Liver (tissue), 9 donors: ENCODE data around the gene SKIC2. TPM values are rescaled to one million over a fixed set of nuclear protein-coding genes. Genes with fewer than 3 reads are reported as not detected.

ENCODE experiments used
- DNase-seq: peaks from one replicate; pipeline ENCODE4 v3.0.0-alpha.2; 2017; ENCODE audit warnings: low spot score
- H3K27ac ChIP-seq, 2 donors: one replicate each; pipeline ENCODE4 v1.7.0; 2013; ENCODE audit warnings: inconsistent platforms in 2 of 2, low read length in 2 of 2, control low read depth in 1 of 2, low read depth in 1 of 2, mild to moderate bottlenecking in 1 of 2
- H3K27me3 ChIP-seq, 4 donors: one replicate each; pipeline versions ENCODE4 v1.6.1 to v1.7.0; 2013; ENCODE audit warnings: low read length in 3 of 4, inconsistent platforms in 1 of 4, mild to moderate bottlenecking in 1 of 4, moderate library complexity in 1 of 4; ENCODE audit not compliant: control insufficient read depth in 4 of 4, insufficient read depth in 4 of 4
- H3K36me3 ChIP-seq, 4 donors: one replicate each; pipeline versions ENCODE4 v1.6.1 to v1.7.0; 2013; ENCODE audit warnings: low read length in 3 of 4, mild to moderate bottlenecking in 3 of 4, low read depth in 1 of 4, moderate library complexity in 1 of 4; ENCODE audit not compliant: control insufficient read depth in 4 of 4, insufficient read depth in 3 of 4
- H3K4me1 ChIP-seq, 4 donors: one replicate each; pipeline versions ENCODE4 v1.6.1 to v1.7.0; 2013; ENCODE audit warnings: low read length in 3 of 4, mild to moderate bottlenecking in 3 of 4, moderate library complexity in 1 of 4; ENCODE audit not compliant: control insufficient read depth in 4 of 4, insufficient read depth in 4 of 4
- H3K4me3 ChIP-seq, 3 donors: one replicate each; pipeline versions ENCODE4 v1.6.1 to v1.7.0; 2013; ENCODE audit warnings: low read length in 3 of 3, control low read depth in 1 of 3, low read depth in 1 of 3, mild to moderate bottlenecking in 1 of 3
- H3K9ac ChIP-seq, 2 donors: one replicate each; pipeline ENCODE4 v1.7.0; 2013; ENCODE audit warnings: low read length in 2 of 2, mild to moderate bottlenecking in 2 of 2, moderate library complexity in 2 of 2, control low read depth in 1 of 2, low read depth in 1 of 2
- H3K9me3 ChIP-seq, 4 donors: one replicate each; pipeline versions ENCODE4 v1.6.1 to v1.7.0; 2013; ENCODE audit warnings: low read length in 3 of 4; ENCODE audit not compliant: control insufficient read depth in 4 of 4
- CTCF ChIP-seq: fragments of 150-350 bp; IDR thresholded peaks from 2 replicates; pipeline ENCODE4 v1.5.1; 2017; ENCODE audit warnings: improper control_type of control experiment, low read depth, low read length; ENCODE audit not compliant: missing input control
- EGR1 ChIP-seq, 2 donors: IDR thresholded peaks; 2 replicates each; pipeline ENCODE4 v1.6.1; 2016 to 2018; ENCODE audit warnings: antibody characterized with exemption in 2 of 2, low read depth in 2 of 2
- FOXA1 ChIP-seq: IDR thresholded peaks from 2 replicates; pipeline ENCODE4 v1.6.1; 2016; ENCODE audit warnings: antibody characterized with exemption
- FOXA2 ChIP-seq: IDR thresholded peaks from 2 replicates; pipeline ENCODE4 v1.6.1; 2016; ENCODE audit warnings: antibody characterized with exemption
- GABPA ChIP-seq, 2 donors: IDR thresholded peaks in 1 of 2; conservative IDR thresholded peaks in 1 of 2; 2 replicates each; pipeline ENCODE4 v1.6.1; 2016; ENCODE audit warnings: antibody characterized with exemption in 2 of 2, mild to moderate bottlenecking in 1 of 2, moderate library complexity in 1 of 2
- HNF4A ChIP-seq, 2 donors: conservative IDR thresholded peaks; 2 replicates each; pipeline ENCODE4 v1.6.1; 2016; ENCODE audit warnings: antibody characterized with exemption in 2 of 2, mild to moderate bottlenecking in 2 of 2
- HNF4G ChIP-seq: IDR thresholded peaks from 2 replicates; pipeline ENCODE4 v1.6.1; 2016; ENCODE audit warnings: antibody characterized with exemption
- JUND ChIP-seq, 2 donors: IDR thresholded peaks; 2 replicates each; pipeline ENCODE4 v1.6.1; 2016; ENCODE audit warnings: antibody characterized with exemption in 2 of 2
- NR2F2 ChIP-seq: IDR thresholded peaks from 2 replicates; pipeline ENCODE4 v1.6.1; 2016; ENCODE audit warnings: antibody characterized with exemption
- RAD21 ChIP-seq, 2 donors: IDR thresholded peaks; 2 replicates each; pipeline ENCODE4 v1.6.1; 2016; ENCODE audit warnings: antibody characterized with exemption in 2 of 2, mild to moderate bottlenecking in 2 of 2
- RXRA ChIP-seq, 2 donors: IDR thresholded peaks; 2 replicates each; pipeline ENCODE4 v1.6.1; 2017 to 2018; ENCODE audit warnings: antibody characterized with exemption in 2 of 2, mild to moderate bottlenecking in 1 of 2
- SP1 ChIP-seq: IDR thresholded peaks from 2 replicates; pipeline ENCODE4 v1.6.1; 2018; ENCODE audit warnings: antibody characterized with exemption, mild to moderate bottlenecking
- TAF1 ChIP-seq: conservative IDR thresholded peaks from 2 replicates; pipeline ENCODE4 v1.6.1; 2016; ENCODE audit warnings: antibody characterized with exemption, mild to moderate bottlenecking
- YY1 ChIP-seq: IDR thresholded peaks from 2 replicates; pipeline ENCODE4 v1.6.1; 2016; ENCODE audit warnings: antibody characterized with exemption, mild to moderate bottlenecking
- WGBS: extraction: QIAGEN DNeasy Blood & Tissue Kit; methylation state at CpG from one replicate; pipeline ENCODE4 v1.1.7; 2013; 5-methylcytosine and 5-hydroxymethylcytosine counted together
- polyA plus RNA-seq, 2 donors: library from polyadenylated mRNA; stranded (reverse) in 1 of 2; unstranded in 1 of 2; fragments of 200-250 nt in 1 of 2; fragments of >200 nt in 1 of 2; fragmentation: Nextera tagmentation in 1 of 2; extraction: Ambion mirVana in 1 of 2; gene quantifications; one replicate each; pipeline versions ENCODE4 v1.2.1 to v1.2.3, GENCODE V29; 2013 to 2015
- total RNA-seq, 2 donors: library from RNA; depleted of rRNA; stranded (reverse); fragments of >200 nt; gene quantifications; one replicate each; pipeline ENCODE4 v1.2.3, GENCODE V29; 2014
- TF ChIP-seq, protein P1 (sequence below): IDR thresholded peaks from 2 replicates; pipeline ENCODE4 v1.6.1; 2016; ENCODE audit warnings: antibody characterized with exemption
- TF ChIP-seq, protein P2 (sequence below): IDR thresholded peaks from 2 replicates; pipeline ENCODE4 v1.6.1; 2016; ENCODE audit warnings: antibody characterized with exemption
- TF ChIP-seq, protein P3 (sequence below): IDR thresholded peaks from 2 replicates; pipeline ENCODE4 v1.6.1; 2016; ENCODE audit warnings: antibody characterized with exemption, mild to moderate bottlenecking
- donor health status: healthy.
- donor health status: healthy.
- donor health status: healthy.
- donor health status: healthy.
- donor health status: healthy.

Gene SKIC2
- total and polyA plus RNA-seq, 4 donors, result 26.7 to 57.6 (median 34.5) TPM

DNA sequence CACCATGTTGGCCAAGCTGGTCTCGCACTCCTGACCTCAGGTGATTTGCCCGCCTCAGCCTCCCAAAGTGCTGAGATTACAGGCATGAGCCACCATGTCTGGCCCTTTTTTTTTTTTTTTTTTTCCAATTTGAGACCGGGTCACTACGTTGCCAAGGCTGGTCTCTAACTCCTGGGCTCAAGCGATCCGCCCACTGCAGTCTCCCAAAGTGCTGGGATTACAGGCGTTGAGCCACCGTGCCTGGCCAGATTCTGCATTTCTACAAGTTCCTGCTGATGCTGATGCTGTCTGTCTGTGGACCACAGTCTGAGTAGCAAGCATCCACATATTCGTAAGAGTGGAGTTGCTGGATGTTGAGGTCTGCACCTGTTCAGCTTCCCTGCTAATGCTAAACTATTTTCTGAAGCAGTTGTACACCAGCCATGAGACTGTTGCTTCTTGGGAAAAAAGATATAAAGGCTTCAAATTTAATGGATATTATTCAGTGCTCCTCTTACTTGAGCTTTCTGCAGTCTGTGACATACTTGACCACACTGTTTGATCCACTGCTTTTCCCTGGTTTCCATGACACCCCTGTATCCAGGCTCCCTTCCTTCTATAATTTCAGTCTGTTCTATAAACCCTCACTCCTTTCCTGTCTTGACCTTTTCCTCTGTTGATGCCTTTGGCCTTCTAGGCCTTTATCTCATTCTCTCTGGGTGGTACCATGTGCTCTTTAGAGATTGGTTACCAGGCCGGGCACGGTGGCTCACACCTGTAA is 47.0 kb upstream of the SKIC2 start:
- Histone ChIP-seq H3K27ac (no peak overlapping the region), H3K9me3 (no peaks in the 10 kb centered on the region), H3K4me1 (peaks cover 2 to 5% (median 4%) of the 10 kb centered on the region in 4 donors), H3K27me3 (no peaks in the 10 kb centered on the region), H3K9ac (no peak overlapping the region), H3K36me3 (no peaks in the 10 kb centered on the region), H3K4me3 (no peak overlapping the region)
- WGBS, result 86% methylated on average over 11 of the region's 11 CpGs
- DNase-seq, result no peak
- no peak for TF ChIP-seq TAF1
- no peak for TF ChIP-seq GABPA (IDR thresholded peaks at IDR 0.05 in 1 of 2, conservative IDR thresholded peaks at IDR 0.05 in 1 of 2)
- TF ChIP-seq, protein P1, sequence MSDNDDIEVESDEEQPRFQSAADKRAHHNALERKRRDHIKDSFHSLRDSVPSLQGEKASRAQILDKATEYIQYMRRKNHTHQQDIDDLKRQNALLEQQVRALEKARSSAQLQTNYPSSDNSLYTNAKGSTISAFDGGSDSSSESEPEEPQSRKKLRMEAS, result no peak
- no peak for TF ChIP-seq FOXA1
- TF ChIP-seq HNF4A (conservative IDR thresholded peaks at IDR 0.05), result no peak
- TF ChIP-seq CTCF, result no peak
- TF ChIP-seq EGR1 (IDR thresholded peaks at IDR 0.05; ENCODE audit: low read depth in 2 of 2), result no peak
- TF ChIP-seq YY1, result no peak
- TF ChIP-seq, protein P2, sequence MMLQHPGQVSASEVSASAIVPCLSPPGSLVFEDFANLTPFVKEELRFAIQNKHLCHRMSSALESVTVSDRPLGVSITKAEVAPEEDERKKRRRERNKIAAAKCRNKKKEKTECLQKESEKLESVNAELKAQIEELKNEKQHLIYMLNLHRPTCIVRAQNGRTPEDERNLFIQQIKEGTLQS, result no peak
- no peak for TF ChIP-seq FOXA2
- TF ChIP-seq, protein P3, sequence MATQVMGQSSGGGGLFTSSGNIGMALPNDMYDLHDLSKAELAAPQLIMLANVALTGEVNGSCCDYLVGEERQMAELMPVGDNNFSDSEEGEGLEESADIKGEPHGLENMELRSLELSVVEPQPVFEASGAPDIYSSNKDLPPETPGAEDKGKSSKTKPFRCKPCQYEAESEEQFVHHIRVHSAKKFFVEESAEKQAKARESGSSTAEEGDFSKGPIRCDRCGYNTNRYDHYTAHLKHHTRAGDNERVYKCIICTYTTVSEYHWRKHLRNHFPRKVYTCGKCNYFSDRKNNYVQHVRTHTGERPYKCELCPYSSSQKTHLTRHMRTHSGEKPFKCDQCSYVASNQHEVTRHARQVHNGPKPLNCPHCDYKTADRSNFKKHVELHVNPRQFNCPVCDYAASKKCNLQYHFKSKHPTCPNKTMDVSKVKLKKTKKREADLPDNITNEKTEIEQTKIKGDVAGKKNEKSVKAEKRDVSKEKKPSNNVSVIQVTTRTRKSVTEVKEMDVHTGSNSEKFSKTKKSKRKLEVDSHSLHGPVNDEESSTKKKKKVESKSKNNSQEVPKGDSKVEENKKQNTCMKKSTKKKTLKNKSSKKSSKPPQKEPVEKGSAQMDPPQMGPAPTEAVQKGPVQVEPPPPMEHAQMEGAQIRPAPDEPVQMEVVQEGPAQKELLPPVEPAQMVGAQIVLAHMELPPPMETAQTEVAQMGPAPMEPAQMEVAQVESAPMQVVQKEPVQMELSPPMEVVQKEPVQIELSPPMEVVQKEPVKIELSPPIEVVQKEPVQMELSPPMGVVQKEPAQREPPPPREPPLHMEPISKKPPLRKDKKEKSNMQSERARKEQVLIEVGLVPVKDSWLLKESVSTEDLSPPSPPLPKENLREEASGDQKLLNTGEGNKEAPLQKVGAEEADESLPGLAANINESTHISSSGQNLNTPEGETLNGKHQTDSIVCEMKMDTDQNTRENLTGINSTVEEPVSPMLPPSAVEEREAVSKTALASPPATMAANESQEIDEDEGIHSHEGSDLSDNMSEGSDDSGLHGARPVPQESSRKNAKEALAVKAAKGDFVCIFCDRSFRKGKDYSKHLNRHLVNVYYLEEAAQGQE, result no peak

GRCh38 chr6:31915351-31915750 is 43.6 kb upstream of the SKIC2 start:
- Histone ChIP-seq H3K4me1 (no peaks in the 10 kb centered on the region), H3K9ac (no peak overlapping the region), H3K9me3 (no peaks in the 10 kb centered on the region), H3K36me3 (no peaks in the 10 kb centered on the region), H3K27me3 (no peaks in the 10 kb centered on the region), H3K27ac (no peak overlapping the region), H3K4me3 (no peak overlapping the region)
- no peak for DNase-seq
- TF ChIP-seq RXRA (IDR thresholded peaks at IDR 0.05) (no peak), NR2F2 (no peak), YY1 (no peak), HNF4G (no peak), FOXA1 (no peak), RAD21 (IDR thresholded peaks at IDR 0.05) (no peak), TAF1 (no peak), JUND (IDR thresholded peaks at IDR 0.05) (no peak), EGR1 (IDR thresholded peaks at IDR 0.05; ENCODE audit: low read depth in 2 of 2) (no peak), GABPA (IDR thresholded peaks at IDR 0.05 in 1 of 2, conservative IDR thresholded peaks at IDR 0.05 in 1 of 2) (no peak), CTCF (no peak), FOXA2 (no peak), HNF4A (conservative IDR thresholded peaks at IDR 0.05) (no peak), SP1 (no peak)
- TF ChIP-seq, protein P1, result no peak
- TF ChIP-seq, protein P2, result no peak
- TF ChIP-seq, protein P3, result no peak
